CD4-positive, CD25-positive, alpha-beta regulatory T cell (primary cell): ENCODE data around the gene SNRPD3. TPM values are rescaled to one million over a fixed set of nuclear protein-coding genes. Genes with fewer than 3 reads are reported as not detected.

Experiments used
- ATAC-seq, 2 donors: fragments of 150-1000 bp; cut with Tn5 transposase; one replicate each; pipeline ENCODE4 v1.10.0; 2021; ENCODE audit warnings: low read depth in 2 of 2, moderate number of reproducible peaks in 2 of 2, moderate library complexity in 1 of 2
- DNase-seq, 3 donors: peaks; one replicate each; pipeline versions ENCODE4 v3.0.0 to v3.0.0-alpha.2; 2012 to 2022; ENCODE audit warnings: mixed read lengths in 1 of 3
- H3K27ac ChIP-seq: one replicate; pipeline ENCODE4 v1.7.0; 2013; ENCODE audit warnings: mild to moderate bottlenecking, low read length; ENCODE audit not compliant: insufficient read depth, poor library complexity, severe bottlenecking
- H3K27me3 ChIP-seq: one replicate; pipeline ENCODE4 v1.7.0; 2013; ENCODE audit warnings: low read length; ENCODE audit not compliant: control insufficient read depth, insufficient read depth
- H3K36me3 ChIP-seq: one replicate; pipeline ENCODE4 v1.7.0; 2013; ENCODE audit warnings: mild to moderate bottlenecking, low read length, moderate library complexity; ENCODE audit not compliant: control insufficient read depth, insufficient read depth
- H3K4me1 ChIP-seq: 2 replicates; pipeline ENCODE4 v1.7.0; 2013; ENCODE audit warnings: mild to moderate bottlenecking, low read length; ENCODE audit not compliant: insufficient read depth, control insufficient read depth, poor library complexity, severe bottlenecking
- H3K4me3 ChIP-seq: one replicate; pipeline ENCODE4 v1.7.0; 2013; ENCODE audit warnings: low read depth, mild to moderate bottlenecking, low read length, moderate library complexity
- H3K9me3 ChIP-seq, 2 experiments: 1 replicate in 1 of 2; 2 replicates in 1 of 2; pipeline ENCODE4 v1.7.0; 2013; ENCODE audit warnings: low read length in 2 of 2, mild to moderate bottlenecking in 1 of 2, moderate library complexity in 1 of 2; ENCODE audit not compliant: control insufficient read depth in 2 of 2
- H3K27ac Mint-ChIP-seq, 3 donors: one replicate each; pipeline ENCODE4 v1.8.0; 2020 to 2022; ENCODE audit warnings: mild to moderate bottlenecking in 3 of 3, mixed read lengths in 3 of 3, moderate library complexity in 2 of 3
- H3K27me3 Mint-ChIP-seq: one replicate; pipeline ENCODE4 v1.8.0; 2022; ENCODE audit warnings: mild to moderate bottlenecking, mixed read lengths
- H3K36me3 Mint-ChIP-seq: one replicate; pipeline ENCODE4 v1.8.0; 2020; ENCODE audit warnings: mixed read lengths
- H3K4me1 Mint-ChIP-seq, 4 donors: one replicate each; pipeline ENCODE4 v1.8.0; 2020 to 2022; ENCODE audit warnings: mixed read lengths in 4 of 4, mild to moderate bottlenecking in 1 of 4
- H3K4me3 Mint-ChIP-seq, 4 donors: one replicate each; pipeline ENCODE4 v1.8.0; 2020 to 2022; ENCODE audit warnings: mild to moderate bottlenecking in 4 of 4, mixed read lengths in 4 of 4, moderate library complexity in 3 of 4
- H3K9me3 Mint-ChIP-seq, 7 donors: one replicate each; pipeline ENCODE4 v1.8.0; 2020 to 2022; ENCODE audit warnings: mixed read lengths in 7 of 7, mild to moderate bottlenecking in 3 of 7, moderate library complexity in 2 of 7
- polyA plus RNA-seq, 4 donors: library from polyadenylated mRNA; unstranded; fragments of 300-500 nt; fragmentation: Illumina TruSeq; gene quantifications; one replicate each; pipeline ENCODE4 v1.2.3, GENCODE V29; 2021
- total RNA-seq: library from RNA; stranded (reverse); gene quantifications from one replicate; pipeline ENCODE4 v1.2.3, GENCODE V29; 2022

The SNRPD3 gene
- total and polyA plus RNA-seq, 5 donors from 2014 or later: 41.0 to 101 (median 83.7) TPM

DNA sequence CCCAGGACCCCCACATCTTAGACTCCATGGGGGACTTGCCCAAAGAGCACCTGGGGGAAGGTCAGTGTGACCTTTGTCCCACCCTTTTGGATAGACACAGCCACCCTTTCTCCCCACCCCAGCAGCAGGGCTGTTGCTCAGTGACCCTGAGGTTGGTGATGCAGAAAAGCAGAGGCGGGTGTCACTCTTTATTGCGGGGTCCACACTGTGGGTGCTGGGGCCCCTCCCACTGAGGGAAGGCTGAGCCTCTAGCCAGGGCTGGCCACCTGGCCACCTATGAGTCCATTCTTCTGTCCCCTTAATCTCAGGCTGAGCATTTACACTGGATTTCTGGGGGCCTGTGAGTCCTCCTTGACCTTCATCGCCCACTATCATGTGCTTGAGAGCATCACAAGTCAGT is 29.7 kb downstream of the SNRPD3 start:
- Histone ChIP-seq H3K27ac (no peak overlapping the region), H3K36me3 (no peaks in the 10 kb centered on the region), H3K9me3 (no peaks in the 10 kb centered on the region), H3K4me3 (no peak overlapping the region), H3K4me1 (no peaks in the 10 kb centered on the region), H3K27me3 (no peaks in the 10 kb centered on the region)
- Mint-ChIP-seq H3K4me1 (no peaks in the 10 kb centered on the region), H3K27me3 (no peaks in the 10 kb centered on the region), H3K9me3 (no peaks in the 10 kb centered on the region), H3K4me3 (no peak overlapping the region), H3K36me3 (peaks cover 2% of the 10 kb centered on the region), H3K27ac (no peak overlapping the region)
- no peak for ATAC-seq
- no peak for DNase-seq

- no peak overlapping the region for H3K27ac ChIP-seq
- DNase-seq (no peak), ATAC-seq (no peak)
- Mint-ChIP-seq H3K36me3 (peaks cover 6% of the 10 kb centered on the region), H3K4me3 (no peak overlapping the region), H3K4me1 (no peaks in the 10 kb centered on the region), H3K27ac (no peak overlapping the region), H3K9me3 (no peaks in the 10 kb centered on the region), H3K27me3 (no peaks in the 10 kb centered on the region)
- H3K9me3 ChIP-seq: no peaks in the 10 kb centered on the region
- no peaks in the 10 kb centered on the region for H3K4me1 ChIP-seq
- no peaks in the 10 kb centered on the region for H3K36me3 ChIP-seq
- H3K4me3 ChIP-seq: no peak overlapping the region
- no peaks in the 10 kb centered on the region for H3K27me3 ChIP-seq
Observed at GRCh38 chr22:24585927-24586546, 30.2 kb downstream of the SNRPD3 start.

DNA sequence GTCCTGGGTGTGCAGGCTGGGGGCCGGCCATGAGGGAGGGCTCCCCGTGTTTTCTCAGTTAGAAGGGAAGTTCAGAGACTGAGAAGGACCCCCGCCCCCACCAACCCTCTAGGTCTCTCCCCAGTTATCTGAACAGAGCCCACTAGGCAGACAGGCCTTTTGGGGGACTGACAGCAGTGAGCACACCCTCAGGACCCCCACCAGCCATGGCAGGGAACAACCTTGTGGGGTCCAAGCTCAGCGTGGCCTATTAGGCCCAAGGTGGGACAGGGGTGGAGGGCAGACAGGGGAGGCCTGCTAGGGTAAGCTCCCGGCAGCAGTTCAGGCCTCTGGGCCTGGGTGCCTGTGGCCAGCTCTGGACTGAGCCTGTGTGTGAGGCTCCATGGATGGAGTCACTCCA is 31.5 kb downstream of the SNRPD3 start:
- ATAC-seq: no peak
- H3K4me1 Mint-ChIP-seq: peaks cover 0 to 3% (median 0%) of the 10 kb centered on the region in 4 donors

GRCh38 chr22:24587948-24588347 is 32.1 kb downstream of the SNRPD3 start:
- Histone ChIP-seq H3K4me3 (no peak overlapping the region), H3K36me3 (no peaks in the 10 kb centered on the region), H3K9me3 (no peaks in the 10 kb centered on the region), H3K4me1 (peaks cover 4% of the 10 kb centered on the region), H3K27ac (no peak overlapping the region), H3K27me3 (no peaks in the 10 kb centered on the region)
- ATAC-seq (no peak), DNase-seq (no peak)
- Mint-ChIP-seq H3K27me3 (no peaks in the 10 kb centered on the region), H3K36me3 (peaks cover 10% of the 10 kb centered on the region), H3K4me3 (no peak overlapping the region), H3K27ac (no peak overlapping the region), H3K4me1 (peaks cover 0 to 6% (median under 1%) of the 10 kb centered on the region in 4 donors), H3K9me3 (no peaks in the 10 kb centered on the region)

More for the DNA sequence above, 31.5 kb downstream of the SNRPD3 start:
- Mint-ChIP-seq H3K27ac (no peak overlapping the region), H3K36me3 (peaks cover 8% of the 10 kb centered on the region), H3K9me3 (no peaks in the 10 kb centered on the region), H3K4me3 (no peak overlapping the region), H3K27me3 (no peaks in the 10 kb centered on the region)
- no peaks in the 10 kb centered on the region for H3K36me3 ChIP-seq
- no peak overlapping the region for H3K27ac ChIP-seq
- no peaks in the 10 kb centered on the region for H3K27me3 ChIP-seq
- H3K9me3 ChIP-seq: no peaks in the 10 kb centered on the region
- H3K4me1 ChIP-seq: peaks cover under 1% of the 10 kb centered on the region
- DNase-seq: no peak
- H3K4me3 ChIP-seq: no peak overlapping the region

DNA sequence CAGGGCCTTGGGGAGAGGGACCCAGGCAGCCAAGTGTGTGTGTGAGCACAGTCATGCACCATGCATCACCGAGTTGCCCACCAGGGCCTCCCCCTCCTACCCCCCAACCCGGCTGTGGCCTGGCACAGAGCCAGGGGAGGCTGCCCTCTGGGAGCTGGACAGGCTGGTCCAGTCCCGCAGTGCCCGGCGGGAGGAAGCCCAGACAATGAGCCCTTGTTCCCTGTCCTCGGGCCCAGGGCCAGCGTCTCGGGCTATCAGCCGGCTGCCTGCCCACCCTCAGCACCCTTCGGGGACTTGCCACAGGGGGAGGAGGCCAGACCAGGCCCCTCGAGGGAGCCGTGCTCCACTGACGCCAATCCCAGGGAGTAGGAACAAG is 32.6 kb downstream of the SNRPD3 start:
- Histone ChIP-seq H3K9me3 (no peaks in the 10 kb centered on the region), H3K4me3 (no peak overlapping the region), H3K4me1 (peaks cover 4% of the 10 kb centered on the region), H3K27me3 (no peaks in the 10 kb centered on the region), H3K36me3 (no peaks in the 10 kb centered on the region), H3K27ac (no peak overlapping the region)
- ATAC-seq: no peak
- Mint-ChIP-seq H3K4me1 (peaks cover 0 to 7% (median under 1%) of the 10 kb centered on the region in 4 donors), H3K27ac (no peak overlapping the region), H3K9me3 (no peaks in the 10 kb centered on the region), H3K27me3 (no peaks in the 10 kb centered on the region), H3K36me3 (peaks cover 10% of the 10 kb centered on the region), H3K4me3 (no peak overlapping the region)
- no peak for DNase-seq

DNA sequence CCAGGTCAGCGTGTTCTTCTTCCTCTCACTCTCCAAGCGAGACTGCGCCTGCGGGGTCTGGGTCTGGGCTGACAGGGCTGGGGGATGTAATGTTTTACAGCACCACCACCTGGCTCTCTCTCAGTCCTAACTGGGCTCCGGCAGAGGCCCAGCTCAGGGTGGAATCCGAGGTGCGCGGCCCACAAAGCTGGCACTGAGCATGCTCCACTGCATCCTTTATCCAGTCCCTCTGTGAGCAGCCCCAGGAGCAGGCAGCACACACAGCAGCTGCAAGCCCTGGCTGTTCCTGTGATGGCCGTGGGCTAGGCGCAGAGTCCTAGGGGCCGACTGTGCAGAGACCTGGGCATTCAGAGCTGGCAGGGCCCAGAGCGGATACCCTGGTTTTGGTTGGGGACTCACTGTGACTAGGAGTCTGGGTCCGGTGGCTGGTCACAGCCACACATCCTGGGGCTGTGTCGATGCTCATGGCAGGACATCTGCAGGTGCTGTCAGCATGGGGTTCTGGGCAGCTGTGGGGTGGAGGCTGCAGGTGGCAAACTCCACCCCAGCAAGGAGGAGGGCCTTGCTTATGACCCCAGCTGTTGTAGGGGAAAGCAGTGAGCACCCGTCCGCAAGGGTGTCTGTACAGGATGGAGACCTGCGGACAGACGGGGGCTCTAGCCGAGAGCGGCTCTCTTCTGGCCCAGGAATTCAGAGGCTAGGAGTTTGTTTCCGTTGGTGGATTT is 33.1 kb downstream of the SNRPD3 start:
- Histone ChIP-seq H3K4me1 (peaks cover 4% of the 10 kb centered on the region), H3K9me3 (no peaks in the 10 kb centered on the region), H3K4me3 (no peak overlapping the region), H3K27me3 (no peaks in the 10 kb centered on the region), H3K27ac (no peak overlapping the region), H3K36me3 (no peaks in the 10 kb centered on the region)
- peaks cover 0 to 8% (median under 1%) of the 10 kb centered on the region in 4 donors for H3K4me1 Mint-ChIP-seq
- H3K4me3 Mint-ChIP-seq: no peak overlapping the region
- no peaks in the 10 kb centered on the region for H3K9me3 Mint-ChIP-seq
- peaks cover 10% of the 10 kb centered on the region for H3K36me3 Mint-ChIP-seq
- no peak overlapping the region for H3K27ac Mint-ChIP-seq
- H3K27me3 Mint-ChIP-seq: no peaks in the 10 kb centered on the region
- DNase-seq: no peak
- ATAC-seq: no peak

DNA sequence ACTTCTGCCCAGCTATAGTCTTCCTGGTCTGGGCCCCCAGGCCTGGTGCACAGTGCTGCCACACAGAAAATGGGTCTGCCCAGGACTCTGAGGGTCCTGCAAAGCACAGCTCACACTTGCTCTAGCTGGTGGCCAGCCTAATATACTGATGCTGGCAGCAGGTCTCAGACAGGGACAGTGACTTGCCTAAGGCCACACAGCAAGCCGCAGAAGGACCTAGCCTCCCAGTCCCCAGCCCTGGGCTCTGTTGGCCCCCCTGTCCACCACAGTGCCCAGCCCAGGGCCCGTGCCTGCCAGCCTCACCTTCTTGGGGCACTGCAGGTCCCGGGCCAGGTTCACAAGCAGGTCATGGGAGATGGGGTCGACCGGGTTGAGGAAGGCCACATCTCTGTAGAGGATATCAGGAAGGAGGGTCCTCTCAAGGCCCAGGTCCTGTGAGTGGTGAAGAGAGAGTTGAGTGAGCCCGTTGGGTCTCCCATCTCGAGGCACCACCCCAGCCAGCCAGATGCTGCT is 33.8 kb downstream of the SNRPD3 start:
- Mint-ChIP-seq H3K36me3 (peaks cover 10% of the 10 kb centered on the region), H3K4me1 (peaks cover 0 to 8% (median under 1%) of the 10 kb centered on the region in 4 donors), H3K9me3 (no peaks in the 10 kb centered on the region), H3K4me3 (no peak overlapping the region), H3K27ac (no peak overlapping the region), H3K27me3 (no peaks in the 10 kb centered on the region)
- Histone ChIP-seq H3K4me1 (peaks cover 4% of the 10 kb centered on the region), H3K36me3 (no peaks in the 10 kb centered on the region), H3K27ac (no peak overlapping the region), H3K4me3 (no peak overlapping the region), H3K27me3 (no peaks in the 10 kb centered on the region), H3K9me3 (no peaks in the 10 kb centered on the region)
- no peak for ATAC-seq
- no peak for DNase-seq
